CD4-positive, alpha-beta memory T cell (primary cell): ENCODE measurements around the gene SCTR. TPM values are rescaled to one million over a fixed set of nuclear protein-coding genes. Genes with fewer than 3 reads are reported as not detected.

Source experiments
- CTCF ChIA-PET: fragments of 350-600 bp; sonication (Branson Sonifier 250); formaldehyde crosslinking; loops from one replicate; lab custom pipeline; 2021; ENCODE audit warnings: inconsistent platforms; ENCODE audit not compliant: partially characterized antibody; lab: Charles Lee
- POLR2A ChIA-PET: fragments of 350-600 bp; sonication (Branson Sonifier 250); formaldehyde crosslinking; loops from one replicate; lab custom pipeline; 2021; ENCODE audit not compliant: partially characterized antibody; lab: Charles Lee
- DNase-seq, 5 donors: peaks; one replicate each; pipeline versions ENCODE4 v3.0.0 to v3.0.0-alpha.2; 2020 to 2022; ENCODE audit warnings: mixed read lengths in 1 of 5
- H3K27ac ChIP-seq: one replicate; pipeline ENCODE4 v1.7.0; 2013; ENCODE audit warnings: low read depth, low read length
- H3K27me3 ChIP-seq: 2 replicates; pipeline ENCODE4 v1.7.0; 2013; ENCODE audit warnings: mild to moderate bottlenecking, low read length, moderate library complexity; ENCODE audit not compliant: insufficient read depth
- H3K36me3 ChIP-seq: 2 replicates; pipeline ENCODE4 v1.7.0; 2013; ENCODE audit warnings: mild to moderate bottlenecking, low read length, moderate library complexity; ENCODE audit not compliant: insufficient read depth
- H3K4me1 ChIP-seq: 2 replicates; pipeline ENCODE4 v1.7.0; 2013; ENCODE audit warnings: mild to moderate bottlenecking, low read length, moderate library complexity; ENCODE audit not compliant: insufficient read depth
- H3K4me3 ChIP-seq, 2 donors: one replicate each; pipeline ENCODE4 v1.7.0; 2013; ENCODE audit warnings: low read length in 2 of 2, mild to moderate bottlenecking in 1 of 2
- H3K9me3 ChIP-seq, 2 donors: one replicate each; pipeline ENCODE4 v1.7.0; 2013; ENCODE audit warnings: low read length in 2 of 2, control low read depth in 1 of 2; ENCODE audit not compliant: control insufficient read depth in 1 of 2
- H3K27ac Mint-ChIP-seq, 7 donors: one replicate each; pipeline ENCODE4 v1.8.0; 2020 to 2021; ENCODE audit warnings: mixed read lengths in 7 of 7, mild to moderate bottlenecking in 6 of 7, inconsistent platforms in 3 of 7, moderate library complexity in 3 of 7
- H3K27me3 Mint-ChIP-seq, 2 donors: one replicate each; pipeline ENCODE4 v1.8.0; 2020 to 2021; ENCODE audit warnings: mixed read lengths in 2 of 2
- H3K36me3 Mint-ChIP-seq, 2 donors: one replicate each; pipeline ENCODE4 v1.8.0; 2020 to 2021; ENCODE audit warnings: mixed read lengths in 2 of 2, inconsistent platforms in 1 of 2, mild to moderate bottlenecking in 1 of 2
- H3K4me1 Mint-ChIP-seq, 4 donors: one replicate each; pipeline ENCODE4 v1.8.0; 2020 to 2021; ENCODE audit warnings: mixed read lengths in 4 of 4, mild to moderate bottlenecking in 1 of 4
- H3K4me3 Mint-ChIP-seq, 8 donors: one replicate each; pipeline ENCODE4 v1.8.0; 2020 to 2021; ENCODE audit warnings: mixed read lengths in 8 of 8, mild to moderate bottlenecking in 7 of 8, moderate library complexity in 6 of 8, inconsistent platforms in 3 of 8
- H3K9me3 Mint-ChIP-seq, 8 donors: one replicate each; pipeline ENCODE4 v1.8.0; 2020 to 2021; ENCODE audit warnings: mixed read lengths in 8 of 8, mild to moderate bottlenecking in 5 of 8, inconsistent platforms in 3 of 8, moderate library complexity in 1 of 8
- intact Hi-C: fragments of 100-400 bp; cut with micrococcal nuclease; formaldehyde crosslinking; loops from one replicate; pipeline ENCODE4 v1.15.1; 2023
- polyA plus RNA-seq, 2 donors: library from polyadenylated mRNA; unstranded; fragments of 300-500 nt; fragmentation: Illumina TruSeq; gene quantifications; one replicate each; pipeline ENCODE4 v1.2.3, GENCODE V29; 2021
- total RNA-seq, 2 experiments: library from RNA; stranded (reverse); gene quantifications; one replicate each; pipeline ENCODE4 v1.2.3, GENCODE V29; 2021

SCTR gene
- total and polyA plus RNA-seq, 4 experiments from 2014 or later: not detected

DNA sequence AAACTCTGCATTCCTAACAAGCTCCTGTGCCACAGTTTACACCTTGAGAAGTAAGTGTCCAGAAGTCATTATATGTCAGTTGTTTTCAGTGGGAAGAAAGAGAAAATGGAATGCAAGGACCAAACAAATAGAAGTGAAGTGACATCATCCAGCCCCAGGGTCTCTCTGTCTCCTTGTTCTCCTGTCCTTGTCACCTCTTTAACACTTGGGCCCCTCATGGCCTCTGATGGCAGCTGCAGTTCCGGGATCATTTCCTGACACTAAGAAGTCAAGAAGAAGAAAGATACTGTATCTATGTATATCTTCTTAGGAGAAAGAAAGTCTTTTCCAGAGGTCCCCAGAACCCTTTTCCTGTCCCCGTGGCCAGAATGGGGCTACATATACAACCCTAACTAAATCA, 17.2 kb upstream of the SCTR start:
- peaks cover 27 to 39% of the 10 kb centered on the region in 2 donors for H3K27me3 Mint-ChIP-seq
- H3K36me3 Mint-ChIP-seq: no peaks in the 10 kb centered on the region
- Histone ChIP-seq H3K4me1 (peaks cover 5% of the 10 kb centered on the region), H3K27ac (no peak overlapping the region), H3K9me3 (no peaks in the 10 kb centered on the region), H3K27me3 (peaks cover 7% of the 10 kb centered on the region), H3K4me3 (no peak overlapping the region), H3K36me3 (no peaks in the 10 kb centered on the region)
- H3K27ac Mint-ChIP-seq: no peak overlapping the region
- intact Hi-C loops: no loop called here
- ChIA-PET CTCF (no interaction called here), POLR2A (no interaction called here)
- no peak overlapping the region for H3K4me3 Mint-ChIP-seq
- DNase-seq: no peak
- peaks cover 0 to 15% (median 6%) of the 10 kb centered on the region in 4 donors for H3K4me1 Mint-ChIP-seq
- H3K9me3 Mint-ChIP-seq: peaks cover 0 to 26% (median 4%) of the 10 kb centered on the region in 8 donors

DNA sequence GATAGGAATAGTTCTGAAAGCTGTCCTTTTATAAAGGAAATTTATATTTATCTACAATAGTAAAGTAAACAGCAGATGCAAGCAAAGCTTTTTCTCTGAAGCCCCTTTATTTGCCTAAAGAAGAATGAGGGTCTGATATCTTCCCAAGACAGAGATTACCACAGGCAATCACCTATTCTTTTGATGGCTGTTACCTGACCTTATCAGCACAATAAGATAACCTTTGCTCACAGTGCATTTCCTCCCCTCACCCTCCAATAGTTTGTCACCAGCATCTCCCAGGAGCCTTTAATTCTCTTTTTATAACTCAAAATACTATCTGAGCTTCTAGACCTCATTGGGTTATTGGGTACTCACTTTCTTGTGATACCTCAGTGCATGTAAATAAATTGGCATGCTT, 13.5 kb upstream of the SCTR start:
- Histone ChIP-seq H3K9me3 (peaks cover 0 to 8% of the 10 kb centered on the region in 2 donors), H3K4me3 (no peak overlapping the region), H3K4me1 (no peaks in the 10 kb centered on the region), H3K27me3 (no peaks in the 10 kb centered on the region), H3K27ac (no peak overlapping the region), H3K36me3 (no peaks in the 10 kb centered on the region)
- intact Hi-C loops: no loop called here
- Mint-ChIP-seq H3K27ac (no peak overlapping the region), H3K4me1 (no peaks in the 10 kb centered on the region), H3K9me3 (peaks cover 0 to 46% (median 25%) of the 10 kb centered on the region in 8 donors), H3K4me3 (no peak overlapping the region), H3K36me3 (no peaks in the 10 kb centered on the region), H3K27me3 (peaks cover 7 to 16% of the 10 kb centered on the region in 2 donors)
- ChIA-PET POLR2A (no interaction called here), CTCF (no interaction called here)
- no peak for DNase-seq

DNA sequence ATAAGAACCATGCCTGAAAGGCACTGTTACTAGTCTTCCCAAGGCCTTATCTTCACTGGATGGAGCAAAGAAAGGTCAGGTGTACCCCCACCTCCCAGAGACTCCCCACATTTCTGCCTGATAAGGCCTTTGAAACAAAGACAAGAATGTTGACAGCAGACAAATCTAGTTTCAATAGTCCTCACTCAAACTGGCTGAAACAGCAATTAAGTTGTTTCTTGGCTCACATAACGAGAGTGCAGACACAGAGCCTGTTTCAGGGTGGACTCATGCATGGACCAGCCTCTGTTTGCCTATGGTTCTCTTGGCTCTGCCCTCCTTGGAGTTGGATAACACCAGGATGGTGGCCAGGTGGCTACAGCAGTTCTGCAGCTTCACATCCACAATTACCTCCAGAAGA, 12.4 kb upstream of the SCTR start:
- H3K9me3 ChIP-seq: peaks cover 0 to 8% of the 10 kb centered on the region in 2 donors
- Mint-ChIP-seq H3K4me3 (no peak overlapping the region), H3K36me3 (no peaks in the 10 kb centered on the region), H3K27me3 (peaks cover 7 to 11% of the 10 kb centered on the region in 2 donors), H3K27ac (no peak overlapping the region), H3K9me3 (peaks cover 0 to 54% (median 33%) of the 10 kb centered on the region in 8 donors), H3K4me1 (no peaks in the 10 kb centered on the region)
- H3K36me3 ChIP-seq: no peaks in the 10 kb centered on the region
- H3K27me3 ChIP-seq: no peaks in the 10 kb centered on the region
- H3K4me1 ChIP-seq: no peaks in the 10 kb centered on the region
- H3K27ac ChIP-seq: no peak overlapping the region
- CTCF ChIA-PET: no interaction called here
- no peak overlapping the region for H3K4me3 ChIP-seq
- DNase-seq: no peak
- POLR2A ChIA-PET: no interaction called here
- intact Hi-C loops: no loop called here

DNA sequence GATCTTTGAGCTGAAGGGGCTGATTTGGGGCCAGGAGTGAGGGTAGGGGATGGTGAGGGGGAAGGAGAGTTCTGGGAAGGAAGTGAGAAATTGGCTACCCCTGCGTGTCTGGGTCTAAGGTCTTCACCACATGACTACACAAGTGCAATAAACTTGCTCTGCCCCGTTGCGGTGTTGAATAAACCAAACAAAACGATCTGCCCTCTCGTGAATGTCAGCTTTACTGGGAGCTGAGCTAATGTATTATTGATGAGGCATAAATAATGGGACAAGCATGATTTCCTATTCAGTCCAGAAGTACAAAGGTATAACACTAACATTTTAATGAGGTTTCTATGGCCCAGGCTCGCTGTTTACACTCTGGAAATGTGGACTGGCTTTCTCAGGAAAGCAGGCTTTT, 11.9 kb upstream of the SCTR start:
- Mint-ChIP-seq H3K27me3 (peaks cover 8 to 10% of the 10 kb centered on the region in 2 donors), H3K4me1 (no peaks in the 10 kb centered on the region), H3K4me3 (no peak overlapping the region), H3K9me3 (peaks cover 3 to 55% (median 35%) of the 10 kb centered on the region in 8 donors), H3K36me3 (peaks cover 0 to 3% of the 10 kb centered on the region in 2 donors), H3K27ac (no peak overlapping the region)
- no peaks in the 10 kb centered on the region for H3K4me1 ChIP-seq
- H3K27me3 ChIP-seq: no peaks in the 10 kb centered on the region
- no peak overlapping the region for H3K4me3 ChIP-seq
- CTCF ChIA-PET: no interaction called here
- no peak for DNase-seq
- H3K27ac ChIP-seq: no peak overlapping the region
- no peaks in the 10 kb centered on the region for H3K36me3 ChIP-seq
- H3K9me3 ChIP-seq: peaks cover 0 to 8% of the 10 kb centered on the region in 2 donors
- POLR2A ChIA-PET: no interaction called here
- intact Hi-C loops: no loop called here

DNA sequence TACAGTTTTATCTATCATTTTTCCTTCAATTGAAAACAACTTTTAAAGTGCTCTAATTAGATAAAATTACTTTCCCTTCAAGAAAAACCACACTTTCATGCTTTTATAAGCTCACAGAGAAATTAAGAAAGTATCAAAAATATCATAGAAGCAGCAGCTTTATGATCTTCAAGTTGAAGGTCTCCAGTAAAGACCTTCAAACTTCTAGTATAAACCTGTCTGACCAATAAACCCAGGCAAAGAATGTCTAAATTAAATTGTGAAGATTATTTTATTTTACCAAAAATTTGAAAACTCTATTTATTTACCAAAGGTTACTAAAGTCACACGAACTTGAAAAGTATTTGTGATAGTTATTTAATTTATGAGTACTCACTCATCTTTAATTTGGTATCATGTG, 9.3 kb upstream of the SCTR start:
- Histone ChIP-seq H3K27me3 (no peaks in the 10 kb centered on the region), H3K4me3 (no peak overlapping the region), H3K36me3 (no peaks in the 10 kb centered on the region), H3K27ac (no peak overlapping the region), H3K4me1 (no peaks in the 10 kb centered on the region), H3K9me3 (peaks cover 0 to 8% of the 10 kb centered on the region in 2 donors)
- ChIA-PET CTCF (no interaction called here), POLR2A (no interaction called here)
- Mint-ChIP-seq H3K27me3 (peaks cover 3 to 5% of the 10 kb centered on the region in 2 donors), H3K4me3 (no peak overlapping the region), H3K27ac (no peak overlapping the region), H3K9me3 (peaks cover 4 to 59% (median 40%) of the 10 kb centered on the region in 8 donors), H3K36me3 (peaks cover 0 to 3% of the 10 kb centered on the region in 2 donors), H3K4me1 (no peaks in the 10 kb centered on the region)
- intact Hi-C loops: no loop called here
- no peak for DNase-seq

DNA sequence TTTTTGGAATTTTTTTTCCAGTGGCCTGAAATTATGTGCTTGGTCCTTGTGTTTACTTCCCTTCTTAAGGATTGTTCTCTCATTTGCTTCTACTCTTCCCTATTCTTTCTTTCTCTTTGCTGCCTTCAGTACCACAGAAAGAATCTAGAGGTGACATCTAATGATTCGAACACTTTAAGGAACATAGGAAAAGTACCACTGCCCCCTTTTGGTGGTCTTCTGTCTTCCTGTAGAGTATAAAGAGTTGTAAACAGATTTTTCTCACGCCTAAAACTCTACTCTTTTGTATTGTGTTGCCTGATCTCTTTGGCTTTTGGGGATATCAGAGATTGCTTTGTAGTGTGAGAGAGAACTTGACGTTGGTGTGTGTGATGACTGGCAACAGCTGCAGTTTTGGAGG, 7.0 kb upstream of the SCTR start:
- no peak for DNase-seq
- intact Hi-C loops: no loop called here
- Mint-ChIP-seq H3K27ac (no peak overlapping the region), H3K36me3 (peaks cover 0 to 3% of the 10 kb centered on the region in 2 donors), H3K4me3 (no peak overlapping the region), H3K9me3 (peaks cover 4 to 53% (median 43%) of the 10 kb centered on the region in 8 donors), H3K27me3 (peaks cover 7 to 18% of the 10 kb centered on the region in 2 donors), H3K4me1 (no peaks in the 10 kb centered on the region)
- ChIA-PET POLR2A (no interaction called here), CTCF (no interaction called here)
- H3K4me1 ChIP-seq: no peaks in the 10 kb centered on the region
- no peaks in the 10 kb centered on the region for H3K36me3 ChIP-seq
- H3K27me3 ChIP-seq: no peaks in the 10 kb centered on the region
- no peak overlapping the region for H3K4me3 ChIP-seq
- peaks cover 0 to 8% of the 10 kb centered on the region in 2 donors for H3K9me3 ChIP-seq
- no peak overlapping the region for H3K27ac ChIP-seq

DNA sequence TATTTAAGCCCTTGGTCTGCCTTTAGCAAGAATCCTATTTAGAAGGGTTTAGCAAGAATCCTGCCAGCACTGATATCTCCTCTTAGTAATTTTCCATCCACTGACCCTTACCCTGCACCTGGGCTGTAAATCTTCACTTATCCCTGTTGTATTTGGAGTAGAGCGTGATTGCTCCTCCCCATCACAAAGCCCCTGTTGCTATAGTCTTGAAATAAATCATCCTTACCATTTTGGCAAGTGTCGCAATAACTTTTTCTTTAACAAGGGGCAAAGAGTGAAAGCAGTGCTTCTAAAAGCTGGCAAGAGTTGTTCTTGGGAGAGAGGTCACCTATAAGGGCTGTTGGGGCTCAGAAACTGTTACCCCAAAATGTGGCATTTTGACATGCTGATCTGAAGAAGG, 3.7 kb upstream of the SCTR start:
- POLR2A ChIA-PET: no interaction called here
- intact Hi-C loops: no loop called here
- Histone ChIP-seq H3K36me3 (no peaks in the 10 kb centered on the region), H3K27me3 (peaks cover 3% of the 10 kb centered on the region), H3K27ac (no peak overlapping the region), H3K4me3 (no peak overlapping the region), H3K9me3 (no peaks in the 10 kb centered on the region), H3K4me1 (no peaks in the 10 kb centered on the region)
- Mint-ChIP-seq H3K36me3 (peaks cover 0 to 3% of the 10 kb centered on the region in 2 donors), H3K4me3 (no peak overlapping the region), H3K9me3 (peaks cover 4 to 25% (median 19%) of the 10 kb centered on the region in 8 donors), H3K4me1 (no peaks in the 10 kb centered on the region), H3K27ac (no peak overlapping the region), H3K27me3 (peaks cover 19 to 36% of the 10 kb centered on the region in 2 donors)
- DNase-seq: no peak
- CTCF ChIA-PET: no interaction called here

DNA sequence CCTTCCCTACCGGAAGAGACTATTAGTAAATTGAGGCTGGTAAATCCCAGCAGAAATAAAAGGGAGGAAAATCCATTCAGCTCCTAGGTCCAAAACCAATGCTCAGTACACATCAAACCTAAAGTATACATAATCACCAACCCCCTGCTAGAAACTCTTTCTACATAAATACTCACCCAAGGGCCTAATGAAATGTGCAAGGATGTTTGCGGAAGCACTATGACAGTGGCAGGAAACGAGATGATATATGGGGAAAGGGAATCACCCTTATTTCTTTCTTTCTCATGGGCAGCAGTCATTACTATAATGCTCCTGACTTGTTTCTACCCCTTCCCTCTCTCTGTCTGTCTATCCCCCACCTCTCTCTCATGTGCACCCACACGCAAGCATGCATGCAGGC, 1.3 kb upstream of the SCTR start:
- intact Hi-C loops: no loop called here
- Mint-ChIP-seq H3K4me1 (no peaks in the 10 kb centered on the region), H3K4me3 (no peak overlapping the region), H3K9me3 (peaks cover 0 to 14% (median 4%) of the 10 kb centered on the region in 8 donors), H3K27me3 (peaks cover 20 to 39% of the 10 kb centered on the region in 2 donors), H3K36me3 (no peaks in the 10 kb centered on the region), H3K27ac (no peak overlapping the region)
- Histone ChIP-seq H3K4me1 (no peaks in the 10 kb centered on the region), H3K27ac (no peak overlapping the region), H3K4me3 (no peak overlapping the region), H3K9me3 (no peaks in the 10 kb centered on the region), H3K36me3 (no peaks in the 10 kb centered on the region), H3K27me3 (peaks cover 3% of the 10 kb centered on the region)
- ChIA-PET CTCF (no interaction called here), POLR2A (no interaction called here)
- DNase-seq: no peak
